HepG2 (cell line): ENCODE measurements around the gene DENND5A. TPM values are rescaled to one million over a fixed set of nuclear protein-coding genes. Genes with fewer than 3 reads are reported as not detected.

Source experiments
- ATAC-seq: fragments of 200-7000 bp; cut with Tn5 transposase; 3 replicates; pipeline ENCODE4 v1.9.1; 2020; ENCODE audit warnings: mild to moderate bottlenecking, moderate library complexity
- BruUV-seq: library from RNA; stranded (reverse); fragments of 400-500 nt; replicated peaks from 2 replicates; lab custom pipeline; 2021; lab: Mats Ljungman, UMichigan
- CTCF ChIA-PET: fragments of 300-600 bp; formaldehyde crosslinking; extraction: SDS; loops from one replicate; lab custom pipeline; 2021; ENCODE audit warnings: low total read pairs, inconsistent platforms, low intra/inter-chr PET ratio; lab: Yijun Ruan, JAX
- POLR2A ChIA-PET: fragments of 350-600 bp; sonication (Branson Sonifier 250); formaldehyde crosslinking; loops from one replicate; lab custom pipeline; 2020; ENCODE audit warnings: antibody characterized with exemption, inconsistent platforms; lab: Yijun Ruan, JAX
- DNase-seq: peaks from one replicate; pipeline ENCODE4 v3.0.0-alpha.2; 2015; ENCODE audit warnings: low spot score
- FAIRE-seq: peaks from 3 replicates; lab custom pipeline; 2011; peaks lifted over from hg19 to GRCh38; lab: Jason Lieb, UNC
- H2AFZ ChIP-seq: one replicate; pipeline ENCODE4 v1.6.1; 2011; ENCODE audit warnings: low read length, inconsistent platforms
- H3K27ac ChIP-seq: fragments of 300-600 bp; 3 replicates; pipeline ENCODE4 v1.8.0; 2011; ENCODE audit warnings: mixed run types, mild to moderate bottlenecking, mixed read lengths, low read length, inconsistent platforms; ENCODE audit not compliant: insufficient read depth; ENCODE audit errors: extremely low read length
- H3K27me3 ChIP-seq, 2 experiments: fragments of 200-600 bp in 1 of 2; 2 replicates in 1 of 2; 3 replicates in 1 of 2; pipeline versions ENCODE4 v1.6.0 to v1.8.0; 2011; ENCODE audit warnings: low read length in 2 of 2, mild to moderate bottlenecking in 2 of 2, moderate library complexity in 2 of 2, inconsistent platforms in 1 of 2; ENCODE audit not compliant: insufficient read depth in 2 of 2, control insufficient read depth in 1 of 2
- H3K36me3 ChIP-seq, 2 experiments: fragments of 200-600 bp in 1 of 2; replicated peaks in 1 of 2; 2 replicates in 1 of 2; 3 replicates in 1 of 2; pipeline versions ENCODE4 v1.5.1 to v1.8.0; 2011; ENCODE audit warnings: low read length in 2 of 2, inconsistent platforms in 1 of 2; ENCODE audit not compliant: insufficient read depth in 2 of 2, control insufficient read depth in 1 of 2
- H3K4me1 ChIP-seq: 2 replicates; pipeline ENCODE4 v1.5.1; 2012; ENCODE audit warnings: low read length, inconsistent platforms; ENCODE audit not compliant: insufficient read depth
- H3K4me2 ChIP-seq: 2 replicates; pipeline ENCODE4 v1.6.0; 2011; ENCODE audit warnings: low read depth, low read length, inconsistent platforms
- H3K4me3 ChIP-seq, 3 experiments: fragments of 200-600 bp in 1 of 3; sonication (generic), shearing (Covaris generic) in 1 of 3; replicated peaks in 1 of 3; 2 replicates each; pipeline ENCODE4 v1.5.1; 2011 to 2016; ENCODE audit warnings: low read length in 3 of 3, inconsistent platforms in 2 of 3, low read depth in 2 of 3, mild to moderate bottlenecking in 2 of 3, control low read depth in 1 of 3, mixed read lengths in 1 of 3; ENCODE audit not compliant: insufficient read depth in 1 of 3
- H3K79me2 ChIP-seq: one replicate; pipeline ENCODE4 v1.6.1; 2011; ENCODE audit warnings: low read length, inconsistent platforms; ENCODE audit not compliant: insufficient read depth
- H3K9ac ChIP-seq: 2 replicates; pipeline ENCODE4 v1.6.0; 2011; ENCODE audit warnings: mild to moderate bottlenecking, low read depth, low read length, inconsistent platforms; ENCODE audit not compliant: insufficient read depth
- H3K9me3 ChIP-seq: 2 replicates; pipeline ENCODE4 v1.5.1; 2012; ENCODE audit warnings: mild to moderate bottlenecking, low read length
- H4K20me1 ChIP-seq: 2 replicates; pipeline ENCODE4 v1.6.0; 2011; ENCODE audit warnings: inconsistent platforms, mild to moderate bottlenecking, low read length, moderate library complexity; ENCODE audit not compliant: insufficient read depth
- CCAR2 ChIP-seq: fragments of 200-400 bp; formaldehyde crosslinking; optimal IDR thresholded peaks from 2 replicates; pipeline ENCODE3; 2018; ENCODE audit warnings: low read depth, mild to moderate bottlenecking, low read length, moderate library complexity
- EEA1 ChIP-seq: sonication (generic); formaldehyde crosslinking; IDR thresholded peaks from 2 replicates; pipeline ENCODE4 v1.5.1; 2020; ENCODE audit warnings: mild to moderate bottlenecking, missing genetic modification reagents, borderline replicate concordance
- KLF9 ChIP-seq: IDR thresholded peaks from 2 replicates; pipeline ENCODE4 v1.6.1; 2016; ENCODE audit warnings: low read depth
- MAFF ChIP-seq: IDR thresholded peaks from 2 replicates; pipeline ENCODE4 v1.6.1; 2011; ENCODE audit warnings: low read depth, low read length, improper control_type of control experiment
- NR2F6 ChIP-seq, 2 experiments: IDR thresholded peaks; 2 replicates each; pipeline ENCODE4 v1.6.1; 2016; ENCODE audit warnings: antibody characterized with exemption in 1 of 2, mild to moderate bottlenecking in 1 of 2
- SMARCE1 ChIP-seq: fragments of 450-650 bp; IDR thresholded peaks from 2 replicates; pipeline ENCODE4 v1.6.1; 2017; ENCODE audit warnings: borderline replicate concordance
- SOX5 ChIP-seq: IDR thresholded peaks from 2 replicates; pipeline ENCODE4 v1.6.1; 2016; ENCODE audit warnings: borderline replicate concordance
- TBP ChIP-seq: sonication (generic); formaldehyde crosslinking; IDR thresholded peaks from 2 replicates; pipeline ENCODE4 v1.5.0; 2020; ENCODE audit warnings: missing genetic modification reagents
- TFAP4 ChIP-seq: sonication (generic); IDR thresholded peaks from 2 replicates; pipeline ENCODE4 v1.6.1; 2016; ENCODE audit warnings: low read depth, borderline replicate concordance
- THAP7 ChIP-seq: sonication (generic); formaldehyde crosslinking; IDR thresholded peaks from 2 replicates; pipeline ENCODE4 v1.8.1; 2023; ENCODE audit warnings: mild to moderate bottlenecking, missing genetic modification reagents
- ZNF431 ChIP-seq: sonication (generic); formaldehyde crosslinking; IDR thresholded peaks from 2 replicates; pipeline ENCODE4 v1.9.0; 2022; ENCODE audit warnings: missing genetic modification reagents, low read depth, mild to moderate bottlenecking, borderline replicate concordance
- ZNF83 ChIP-seq: sonication (generic); formaldehyde crosslinking; IDR thresholded peaks from 2 replicates; pipeline ENCODE4 v1.4.0; 2020; ENCODE audit warnings: missing genetic modification reagents, mild to moderate bottlenecking, borderline replicate concordance
- WGBS: methylation state at CpG from one replicate; pipeline ENCODE4 v1.1.6; 2017; ENCODE audit warnings: low lambda C conversion rate; 5-methylcytosine and 5-hydroxymethylcytosine counted together
- in situ Hi-C: cut with HindIII; loops from 2 replicates; pipeline ENCODE4 v1.10.0; 2017; ENCODE audit warnings: low pct_unique_long_range_greater_than_20kb; ENCODE audit not compliant: extremely low pct_ligation_motif_present
- intact Hi-C: fragments of 100-400 bp; cut with micrococcal nuclease; formaldehyde crosslinking; loops from one replicate; pipeline ENCODE4 v1.10.0; 2022; ENCODE audit not compliant: unreplicated experiment
- polyA plus RNA-seq, 8 experiments: library from polyadenylated mRNA; depleted of rRNA in 3 of 8; stranded (reverse) in 7 of 8; unstranded in 1 of 8; fragments of >200 nt; fragmentation: Illumina TruSeq in 4 of 8; extraction: Trizol in 4 of 8; gene quantifications; 2 replicates each; pipeline versions ENCODE4 v1.2.1 to v1.2.3, GENCODE V29; 2011 to 2016; ENCODE audit warnings: low read depth in 4 of 8, missing spikeins in 1 of 8, mixed read lengths in 1 of 8; ENCODE audit not compliant: insufficient read depth in 1 of 8
- total RNA-seq, 5 experiments: library from RNA; depleted of rRNA; stranded (reverse); fragments of >200 nt; fragmentation: Illumina TruSeq; extraction: Trizol; gene quantifications; 2 replicates each; pipeline ENCODE4 v1.2.3, GENCODE V29; 2016; ENCODE audit warnings: low read depth in 1 of 5

The DENND5A gene
- total and polyA plus RNA-seq, 2 of the 13 experiments (the other 11 are each of a cell fraction or from before 2014, with no cell fraction given), result 63.3 to 145 TPM

- WGBS, result 62% methylated on average over 6 of the region's 6 CpGs
- Histone ChIP-seq H3K9me3 (no peaks in the 10 kb centered on the region), H3K4me1 (peaks cover 12% of the 10 kb centered on the region), H3K27ac (no peak overlapping the region), H3K4me2 (no peak overlapping the region), H3K36me3 (no peaks in the 10 kb centered on the region), H3K27me3 (peaks cover 1 to 49% of the 10 kb centered on the region in 2 experiments), H3K4me3 (no peak overlapping the region), H2AFZ (no peak overlapping the region), H3K9ac (no peak overlapping the region), H4K20me1 (no peaks in the 10 kb centered on the region), H3K79me2 (no peaks in the 10 kb centered on the region)
- intact Hi-C loops (loop anchor here (10.0 kb wide), 1 partner anchor 75 kb away; no protein-coding TSS in a partner anchor), in situ Hi-C loops (no loop called here)
- ChIA-PET CTCF (no interaction called here), POLR2A (no interaction called here)
- DNase-seq (no peak), ATAC-seq (no peak), FAIRE-seq (no peak)
- BruUV-seq, result no TSS peak
- no peak for TF ChIP-seq ZNF431 (CRISPR knock-in tag)
- TF ChIP-seq SMARCE1, result no peak
- no peak for TF ChIP-seq THAP7 (CRISPR knock-in tag)
- no peak for TF ChIP-seq SOX5 (CRISPR knock-in tag)
- TF ChIP-seq ZNF83 (CRISPR knock-in tag), result no peak
- TF ChIP-seq TBP, result no peak
- TF ChIP-seq CCAR2, result no peak
- no peak for TF ChIP-seq KLF9 (CRISPR knock-in tag)
- TF ChIP-seq TFAP4, result no peak
- TF ChIP-seq NR2F6 (IDR thresholded peaks at IDR 0.05), result no peak
- no peak for TF ChIP-seq NR2F6 (CRISPR knock-in tag; IDR thresholded peaks at IDR 0.05)
- no peak for TF ChIP-seq MAFF
- TF ChIP-seq EEA1, result no peak
These were observed 175.5 kb downstream of the DENND5A start for GRCh38 chr11:9089636-9090035.
